HepG2 (cell line): ENCODE results near the gene CTNNBIP1. TPM values are rescaled to one million over a fixed set of nuclear protein-coding genes. Genes with fewer than 3 reads are reported as not detected.
A peak's percentile ranks its signal among the peaks of the same experiment; 100 is the strongest.

ENCODE experiments used
- CTCF ChIP-seq: sonication (generic); formaldehyde crosslinking; IDR thresholded peaks from 2 replicates; pipeline ENCODE4 v1.5.0; 2020; ENCODE audit warnings: mild to moderate bottlenecking, missing genetic modification reagents, moderate library complexity
- HDAC1 ChIP-seq: sonication (generic); formaldehyde crosslinking; IDR thresholded peaks from 2 replicates; pipeline ENCODE4 v1.5.1; 2020; ENCODE audit warnings: mild to moderate bottlenecking, missing genetic modification reagents
- HIVEP1 ChIP-seq: sonication (generic); formaldehyde crosslinking; IDR thresholded peaks from 2 replicates; pipeline ENCODE4 v1.4.0; 2020; ENCODE audit warnings: mild to moderate bottlenecking, missing genetic modification reagents
- HNRNPK ChIP-seq: fragments of 200-400 bp; formaldehyde crosslinking; IDR thresholded peaks from 2 replicates; pipeline ENCODE4 v1.6.1; 2018; ENCODE audit warnings: low read length, low read depth, moderate library complexity, mild to moderate bottlenecking; ENCODE audit not compliant: poor library complexity, severe bottlenecking
- ISL2 ChIP-seq: sonication (generic); formaldehyde crosslinking; IDR thresholded peaks from 2 replicates; pipeline ENCODE4 v1.5.0; 2020; ENCODE audit warnings: missing genetic modification reagents
- KDM2A ChIP-seq: sonication (generic); formaldehyde crosslinking; IDR thresholded peaks from 2 replicates; pipeline ENCODE4 v1.4.0; 2020; ENCODE audit warnings: low read depth, missing genetic modification reagents, borderline replicate concordance
- MED13 ChIP-seq: sonication (generic); formaldehyde crosslinking; IDR thresholded peaks from 2 replicates; pipeline ENCODE4 v1.5.0; 2020; ENCODE audit warnings: missing genetic modification reagents
- POGK ChIP-seq: sonication (generic); formaldehyde crosslinking; conservative IDR thresholded peaks from 2 replicates; pipeline ENCODE4 v1.8.0; 2022; ENCODE audit warnings: mild to moderate bottlenecking, moderate library complexity, missing genetic modification reagents
- ZFX ChIP-seq: sonication (generic); formaldehyde crosslinking; IDR thresholded peaks from 2 replicates; pipeline ENCODE4 v1.4.0; 2020; ENCODE audit warnings: mild to moderate bottlenecking, low read depth, missing genetic modification reagents, moderate library complexity
- ZNF768 ChIP-seq: sonication (generic); formaldehyde crosslinking; IDR thresholded peaks from 2 replicates; pipeline ENCODE4 v1.4.0; 2020; ENCODE audit warnings: missing genetic modification reagents
- ZNF772 ChIP-seq: sonication (generic); formaldehyde crosslinking; IDR thresholded peaks from 2 replicates; pipeline ENCODE4 v1.5.0; 2020; ENCODE audit warnings: mild to moderate bottlenecking, missing genetic modification reagents
- polyA plus RNA-seq, 8 experiments: library from polyadenylated mRNA; depleted of rRNA in 3 of 8; stranded (reverse) in 7 of 8; unstranded in 1 of 8; fragments of >200 nt; fragmentation: Illumina TruSeq in 4 of 8; extraction: Trizol in 4 of 8; gene quantifications; 2 replicates each; pipeline versions ENCODE4 v1.2.1 to v1.2.3, GENCODE V29; 2011 to 2016; ENCODE audit warnings: low read depth in 4 of 8, missing spikeins in 1 of 8, mixed read lengths in 1 of 8; ENCODE audit not compliant: insufficient read depth in 1 of 8
- total RNA-seq, 5 experiments: library from RNA; depleted of rRNA; stranded (reverse); fragments of >200 nt; fragmentation: Illumina TruSeq; extraction: Trizol; gene quantifications; 2 replicates each; pipeline ENCODE4 v1.2.3, GENCODE V29; 2016; ENCODE audit warnings: low read depth in 1 of 5

The CTNNBIP1 gene
- total and polyA plus RNA-seq, 2 of the 13 experiments (the other 11 are each of a cell fraction or from before 2014, with no cell fraction given) = 71.7 to 83.0 TPM

DNA sequence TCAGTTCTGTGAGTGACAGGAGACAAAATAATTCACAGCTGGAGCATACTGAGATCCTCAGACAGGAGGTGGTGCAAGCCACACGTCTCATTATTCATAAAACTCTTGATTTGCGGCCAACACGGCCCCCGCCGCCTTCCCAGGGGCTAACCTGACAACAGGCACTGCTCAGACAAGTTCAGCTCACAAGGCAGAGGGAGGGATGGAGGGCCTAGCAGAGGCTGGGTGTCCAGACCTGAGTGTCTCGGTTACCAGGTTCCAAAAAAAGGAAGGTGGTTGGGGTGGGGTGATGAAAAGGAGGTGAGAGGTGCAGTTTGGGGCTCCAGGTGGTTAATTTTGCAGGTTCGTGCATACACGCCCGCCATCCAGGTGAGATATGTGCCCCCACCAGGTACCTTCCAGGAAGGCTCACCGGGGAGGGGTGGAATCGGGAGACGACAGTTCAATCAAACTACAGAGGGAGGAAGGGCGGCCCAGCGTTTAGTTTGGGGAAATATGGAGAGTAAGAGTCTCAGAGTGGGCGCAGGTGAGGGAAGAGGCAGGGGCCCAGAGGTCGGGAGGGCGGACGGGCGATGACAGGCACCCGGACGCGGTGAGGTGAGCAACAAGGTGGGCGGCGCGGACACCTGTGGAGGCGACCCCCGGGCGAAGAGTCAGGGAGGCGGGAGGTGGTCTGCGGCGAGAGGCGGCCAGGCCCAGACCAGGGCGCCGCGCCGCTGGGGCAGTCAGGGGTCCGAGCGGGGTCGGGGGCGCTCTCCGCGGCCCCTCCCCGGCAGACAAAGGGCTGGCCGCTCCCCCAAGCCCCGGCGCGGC lies 629 bp downstream of the CTNNBIP1 start (continued):
- 0 out of 2 replicates have a peak, but pooled peaks have one; percentile 8 for TF ChIP-seq HIVEP1 (CRISPR knock-in tag)
- TF ChIP-seq MED13 (CRISPR knock-in tag) = 0 out of 2 replicates have a peak, but pooled peaks have one; percentile 29
- TF ChIP-seq POGK (CRISPR knock-in tag) = 0 out of 2 replicates have a peak, but pooled peaks have one; percentile 33
- TF ChIP-seq HDAC1 = 0 out of 2 replicates have a peak, but pooled peaks have one; percentile 19
- TF ChIP-seq ZNF768 = peak; percentile 22; the same call in 1 of the 2 replicates
- TF ChIP-seq ZNF772 (CRISPR knock-in tag) = peak; percentile 33; the same call in 1 of the 2 replicates
- 0 out of 2 replicates have a peak, but pooled peaks have one; percentile 7 for TF ChIP-seq CTCF (CRISPR knock-in tag)
- 0 out of 2 replicates have a peak, but pooled peaks have one; percentile 16 for TF ChIP-seq KDM2A (CRISPR knock-in tag)
- no peak for TF ChIP-seq ISL2
- peak; percentile 18 for TF ChIP-seq HNRNPK
- peak; percentile 44; the same call in 1 of the 2 replicates for TF ChIP-seq ZFX (CRISPR knock-in tag)
